ENCODE measurements around the gene GAL3ST3.
A peak's percentile ranks its signal among the peaks of the same experiment; 100 is the strongest.

The GAL3ST3 gene

GRCh38 chr11:66047541-66048365 is 1.2 kb downstream of the GAL3ST3 start:
- Histone ChIP-seq H2BK5ac (ENCODE audit: low read length) (no peak overlapping the region), H2BK12ac (ENCODE audit: low read length) (no peak overlapping the region), H3K18ac (ENCODE audit: low read length) (peak overlapping the region; percentile 81), H3K4ac (ENCODE audit: low read length) (no peak overlapping the region), H3K9me3 (replicated peaks in 1 of 2; ENCODE audit: control insufficient read depth in 2 of 2, insufficient read depth in 1 of 2, low read depth in 1 of 2, low read length in 2 of 2) (no peaks in the 10 kb centered on the region), H3K23ac (ENCODE audit: low read depth, low read length, poor library complexity) (peak overlapping the region; percentile 1), H3K9ac (ENCODE audit: low read depth, low read length, poor library complexity) (no peak overlapping the region), H4K91ac (ENCODE audit: low read depth, low read length, poor library complexity) (no peak overlapping the region), H2AFZ (ENCODE audit: low read length) (no peak overlapping the region), H3K79me1 (ENCODE audit: low read depth, low read length) (peaks cover 16% of the 10 kb centered on the region), H3K27ac (replicated peaks; ENCODE audit: low read length) (no peak overlapping the region), H3K36me3 (replicated peaks in 1 of 2; ENCODE audit: control insufficient read depth in 2 of 2, insufficient read depth in 2 of 2, low read length in 2 of 2) (peaks cover 0 to 13% of the 10 kb centered on the region in 2 donors), H2AK5ac (ENCODE audit: low read depth, low read length) (peak overlapping the region; percentile 67), H3K14ac (ENCODE audit: low read length) (peak overlapping the region; percentile 22), H3K4me2 (ENCODE audit: insufficient read depth, low read length, poor library complexity, severe bottlenecking) (peak overlapping the region; percentile 89), H3K27me3 (ENCODE audit: control insufficient read depth in 3 of 3, insufficient read depth in 3 of 3, low read depth in 1 of 3, low read length in 3 of 3) (no peaks in the 10 kb centered on the region), H3K4me3 (ENCODE audit: low read length in 2 of 2) (peak overlapping the region in 1 of 2 donors; percentile 53), H2BK120ac (ENCODE audit: low read depth, low read length) (no peak overlapping the region), H3K4me1 (ENCODE audit: control insufficient read depth in 2 of 2, insufficient read depth in 1 of 2, low read depth in 1 of 2, low read length in 2 of 2) (peaks cover 14 to 22% of the 10 kb centered on the region in 2 donors), H4K8ac (ENCODE audit: low read depth, low read length) (no peak overlapping the region), H2BK15ac (ENCODE audit: low read length) (peak overlapping the region; percentile 72)
- WGBS, 2 donors (ENCODE audit: extremely low coverage in 2 of 2, insufficient read length in 2 of 2, insufficient replicate concordance in 1 of 2) = no CpG with 5 or more reads among the region's 11 CpGs
- no peak for DNase-seq (ENCODE audit: low spot score)

DNA sequence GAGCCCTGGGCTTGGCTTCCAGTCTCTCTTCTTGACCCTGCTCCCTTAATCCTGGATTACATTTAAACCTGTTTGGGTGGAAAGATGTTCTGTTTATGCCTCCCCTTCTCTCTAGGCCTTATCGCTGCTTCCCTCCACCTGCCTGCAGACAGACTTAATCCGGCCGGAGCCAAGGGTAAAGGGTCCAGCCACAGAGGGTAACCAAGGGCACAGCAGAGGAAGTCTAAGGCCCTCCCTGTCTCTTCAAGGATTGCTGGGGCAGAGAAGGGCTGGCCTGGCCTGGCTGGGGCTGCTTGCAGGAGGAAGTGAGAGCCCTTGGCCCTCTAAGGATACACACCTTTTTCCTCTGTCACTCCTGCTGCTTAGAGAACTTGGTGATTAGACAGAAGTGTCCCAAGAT is 2.1 kb downstream of the GAL3ST3 start:
- no peak overlapping the region for H3K27ac ChIP-seq (replicated peaks; ENCODE audit: low read length)
- no peak overlapping the region for H3K23ac ChIP-seq (ENCODE audit: low read depth, low read length, poor library complexity)
- H2BK5ac ChIP-seq (ENCODE audit: low read length) = no peak overlapping the region
- peaks cover 14 to 22% of the 10 kb centered on the region in 2 donors for H3K4me1 ChIP-seq (ENCODE audit: control insufficient read depth in 2 of 2, insufficient read depth in 1 of 2, low read depth in 1 of 2, low read length in 2 of 2)
- H4K8ac ChIP-seq (ENCODE audit: low read depth, low read length) = no peak overlapping the region
- H2BK120ac ChIP-seq (ENCODE audit: low read depth, low read length) = no peak overlapping the region
- DNase-seq (ENCODE audit: low spot score) = no peak
- H3K9ac ChIP-seq (ENCODE audit: low read depth, low read length, poor library complexity) = no peak overlapping the region
- no peak overlapping the region for H3K4me2 ChIP-seq (ENCODE audit: insufficient read depth, low read length, poor library complexity, severe bottlenecking)
- H2BK15ac ChIP-seq (ENCODE audit: low read length) = no peak overlapping the region
- H2AK5ac ChIP-seq (ENCODE audit: low read depth, low read length) = no peak overlapping the region
- H2AFZ ChIP-seq (ENCODE audit: low read length) = no peak overlapping the region
- no peak overlapping the region for H4K91ac ChIP-seq (ENCODE audit: low read depth, low read length, poor library complexity)
- H3K18ac ChIP-seq (ENCODE audit: low read length) = no peak overlapping the region
- H3K27me3 ChIP-seq (ENCODE audit: control insufficient read depth in 3 of 3, insufficient read depth in 3 of 3, low read depth in 1 of 3, low read length in 3 of 3) = no peaks in the 10 kb centered on the region
- no peak overlapping the region for H3K14ac ChIP-seq (ENCODE audit: low read length)
- peaks cover 11% of the 10 kb centered on the region for H3K79me1 ChIP-seq (ENCODE audit: low read depth, low read length)
- H3K36me3 ChIP-seq (replicated peaks in 1 of 2; ENCODE audit: control insufficient read depth in 2 of 2, insufficient read depth in 2 of 2, low read length in 2 of 2) = peaks cover 0 to 16% of the 10 kb centered on the region in 2 donors
- no peak overlapping the region for H2BK12ac ChIP-seq (ENCODE audit: low read length)
- H3K9me3 ChIP-seq (replicated peaks in 1 of 2; ENCODE audit: control insufficient read depth in 2 of 2, insufficient read depth in 1 of 2, low read depth in 1 of 2, low read length in 2 of 2) = no peaks in the 10 kb centered on the region
- WGBS, 2 donors (ENCODE audit: extremely low coverage in 2 of 2, insufficient read length in 2 of 2, insufficient replicate concordance in 1 of 2) = no CpG with 5 or more reads among the region's 3 CpGs
- H3K4ac ChIP-seq (ENCODE audit: low read length) = no peak overlapping the region
- H3K4me3 ChIP-seq (ENCODE audit: low read length in 2 of 2) = no peak overlapping the region

DNA sequence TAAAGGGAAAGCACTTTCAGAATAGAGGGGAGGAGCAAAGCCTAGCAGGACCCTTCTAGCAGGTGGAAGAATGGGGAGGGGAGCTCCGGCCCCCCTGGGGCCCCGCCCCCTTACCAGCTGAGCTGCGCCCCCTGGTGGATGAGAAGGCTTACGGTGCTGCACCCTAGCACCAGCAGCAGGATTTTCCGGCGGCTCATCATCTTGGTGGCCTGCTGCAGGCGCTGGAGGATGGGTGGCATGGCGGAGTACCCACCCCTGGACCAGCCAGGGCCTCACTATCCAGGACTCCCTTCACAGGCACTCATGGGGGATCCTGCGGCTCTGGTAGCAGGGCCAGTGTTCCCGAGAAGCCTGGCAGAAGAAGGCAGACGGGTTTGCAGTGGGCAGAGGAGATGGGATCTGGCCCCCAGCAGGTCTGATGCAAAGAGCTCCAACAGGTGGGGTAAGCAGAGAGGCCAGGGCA is 3.8 kb downstream of the GAL3ST3 start:
- Histone ChIP-seq H3K4me1 (ENCODE audit: control insufficient read depth in 2 of 2, insufficient read depth in 1 of 2, low read depth in 1 of 2, low read length in 2 of 2) (peaks cover 9 to 15% of the 10 kb centered on the region in 2 donors), H3K9ac (ENCODE audit: low read depth, low read length, poor library complexity) (peak overlapping the region; percentile 32), H3K36me3 (replicated peaks in 1 of 2; ENCODE audit: control insufficient read depth in 2 of 2, insufficient read depth in 2 of 2, low read length in 2 of 2) (peaks cover 0 to 25% of the 10 kb centered on the region in 2 donors), H2BK5ac (ENCODE audit: low read length) (peak overlapping the region; percentile 68), H2BK12ac (ENCODE audit: low read length) (peak overlapping the region; percentile 79), H3K27ac (replicated peaks; ENCODE audit: low read length) (no peak overlapping the region), H2AFZ (ENCODE audit: low read length) (peak overlapping the region; percentile 67), H3K23ac (ENCODE audit: low read depth, low read length, poor library complexity) (peak overlapping the region; percentile 9), H2BK120ac (ENCODE audit: low read depth, low read length) (no peak overlapping the region), H3K4ac (ENCODE audit: low read length) (no peak overlapping the region), H3K18ac (ENCODE audit: low read length) (peak overlapping the region; percentile 72), H3K9me3 (replicated peaks in 1 of 2; ENCODE audit: control insufficient read depth in 2 of 2, insufficient read depth in 1 of 2, low read depth in 1 of 2, low read length in 2 of 2) (no peaks in the 10 kb centered on the region), H2BK15ac (ENCODE audit: low read length) (peak overlapping the region; percentile 30), H4K91ac (ENCODE audit: low read depth, low read length, poor library complexity) (no peak overlapping the region), H3K4me2 (ENCODE audit: insufficient read depth, low read length, poor library complexity, severe bottlenecking) (no peak overlapping the region), H2AK5ac (ENCODE audit: low read depth, low read length) (peak overlapping the region; percentile 23), H4K8ac (ENCODE audit: low read depth, low read length) (no peak overlapping the region), H3K4me3 (ENCODE audit: low read length in 2 of 2) (no peak overlapping the region), H3K14ac (ENCODE audit: low read length) (no peak overlapping the region), H3K27me3 (ENCODE audit: control insufficient read depth in 3 of 3, insufficient read depth in 3 of 3, low read depth in 1 of 3, low read length in 3 of 3) (no peaks in the 10 kb centered on the region), H3K79me1 (ENCODE audit: low read depth, low read length) (peaks cover 11% of the 10 kb centered on the region)
- no CpG with 5 or more reads among the region's 11 CpGs for WGBS, 2 donors (ENCODE audit: extremely low coverage in 2 of 2, insufficient read length in 2 of 2, insufficient replicate concordance in 1 of 2)
- peak; percentile 77 for DNase-seq (ENCODE audit: low spot score)

DNA sequence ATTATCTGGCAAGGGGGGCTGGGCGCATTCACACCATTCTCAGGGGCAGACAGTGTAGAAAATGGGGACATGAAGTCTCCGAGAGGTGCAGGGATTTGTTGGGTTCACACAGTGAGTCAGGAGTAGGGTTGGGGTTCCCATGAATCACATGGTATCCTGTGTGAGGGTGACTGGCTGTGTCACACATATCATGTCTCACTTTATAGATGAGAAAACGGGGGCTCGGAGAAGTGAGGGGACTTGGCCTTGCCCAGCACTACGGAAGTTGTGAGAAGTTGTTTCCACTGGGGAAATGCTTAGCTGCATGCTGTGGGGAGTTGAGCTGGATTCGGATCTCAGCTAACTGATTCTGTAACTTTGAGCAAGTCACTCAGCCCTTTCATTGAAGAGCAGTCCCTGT is 4.2 kb downstream of the GAL3ST3 start:
- no peak overlapping the region for H3K9ac ChIP-seq (ENCODE audit: low read depth, low read length, poor library complexity)
- no peak overlapping the region for H2BK12ac ChIP-seq (ENCODE audit: low read length)
- H3K14ac ChIP-seq (ENCODE audit: low read length) = no peak overlapping the region
- peaks cover 9 to 15% of the 10 kb centered on the region in 2 donors for H3K4me1 ChIP-seq (ENCODE audit: control insufficient read depth in 2 of 2, insufficient read depth in 1 of 2, low read depth in 1 of 2, low read length in 2 of 2)
- H4K8ac ChIP-seq (ENCODE audit: low read depth, low read length) = no peak overlapping the region
- H3K79me1 ChIP-seq (ENCODE audit: low read depth, low read length) = peaks cover 11% of the 10 kb centered on the region
- H3K27me3 ChIP-seq (ENCODE audit: control insufficient read depth in 3 of 3, insufficient read depth in 3 of 3, low read depth in 1 of 3, low read length in 3 of 3) = no peaks in the 10 kb centered on the region
- no peak overlapping the region for H2BK120ac ChIP-seq (ENCODE audit: low read depth, low read length)
- H2AK5ac ChIP-seq (ENCODE audit: low read depth, low read length) = no peak overlapping the region
- H3K18ac ChIP-seq (ENCODE audit: low read length) = no peak overlapping the region
- no peak overlapping the region for H3K4me2 ChIP-seq (ENCODE audit: insufficient read depth, low read length, poor library complexity, severe bottlenecking)
- peaks cover 0 to 25% of the 10 kb centered on the region in 2 donors for H3K36me3 ChIP-seq (replicated peaks in 1 of 2; ENCODE audit: control insufficient read depth in 2 of 2, insufficient read depth in 2 of 2, low read length in 2 of 2)
- no peak overlapping the region for H2BK5ac ChIP-seq (ENCODE audit: low read length)
- no peak overlapping the region for H2BK15ac ChIP-seq (ENCODE audit: low read length)
- H3K27ac ChIP-seq (replicated peaks; ENCODE audit: low read length) = no peak overlapping the region
- DNase-seq (ENCODE audit: low spot score) = no peak
- H3K4me3 ChIP-seq (ENCODE audit: low read length in 2 of 2) = no peak overlapping the region
- no peak overlapping the region for H4K91ac ChIP-seq (ENCODE audit: low read depth, low read length, poor library complexity)
- H3K23ac ChIP-seq (ENCODE audit: low read depth, low read length, poor library complexity) = no peak overlapping the region
- no peak overlapping the region for H3K4ac ChIP-seq (ENCODE audit: low read length)
- H3K9me3 ChIP-seq (replicated peaks in 1 of 2; ENCODE audit: control insufficient read depth in 2 of 2, insufficient read depth in 1 of 2, low read depth in 1 of 2, low read length in 2 of 2) = no peaks in the 10 kb centered on the region
- no CpG with 5 or more reads among the region's 6 CpGs for WGBS, 2 donors (ENCODE audit: extremely low coverage in 2 of 2, insufficient read length in 2 of 2, insufficient replicate concordance in 1 of 2)
- peak overlapping the region; percentile 67 for H2AFZ ChIP-seq (ENCODE audit: low read length)
